HG03196 (cell line): Measurements from ENCODE around the gene FBXO46.
"Not testable (repeated sequence)": the region's sequence is repeated elsewhere in the genome, so short reads cannot be mapped to it uniquely, and the experiment has no call there.

Experiments
- ATAC-seq: cut with Tn5 transposase; IDR thresholded peaks from one replicate; pipeline ENCODE4 v1.9.1; 2021; ENCODE audit not compliant: unreplicated experiment

FBXO46 gene

DNA sequence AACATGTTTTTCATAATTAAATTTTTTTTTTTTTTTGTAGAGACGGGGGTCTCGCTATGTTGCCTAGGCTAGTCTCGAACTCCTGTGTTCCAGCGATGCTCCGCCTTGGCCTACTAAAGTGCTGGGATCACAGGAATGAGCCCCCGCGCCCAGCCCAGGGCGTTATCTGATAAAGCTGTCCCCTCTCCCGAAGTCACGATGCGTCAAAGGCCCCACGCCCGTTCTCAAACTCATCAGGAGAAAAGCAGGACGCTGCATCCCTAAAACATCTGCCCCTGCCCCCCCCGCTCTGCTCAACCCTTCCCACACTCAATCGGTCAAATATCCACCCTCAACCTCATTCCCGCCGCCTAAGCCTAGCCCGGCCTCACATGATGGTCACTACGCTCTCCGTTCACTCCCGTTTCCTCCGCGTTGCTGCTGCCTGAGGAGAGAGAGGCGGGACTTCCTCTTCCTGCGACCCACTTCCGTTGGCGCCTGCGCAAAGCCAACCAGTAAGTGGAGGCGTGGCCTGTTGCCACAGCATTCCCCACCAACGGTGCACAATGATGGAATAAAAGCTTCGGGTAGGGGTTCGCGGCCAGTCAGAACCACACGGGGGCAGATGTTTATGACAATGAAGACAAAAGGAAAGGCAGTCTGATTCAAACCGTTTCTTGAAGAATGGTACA is 39.0 kb downstream of the FBXO46 start, which contains the start of gene SNRPD2:
SNRPD2 (minus strand) TSS at position 438 of the 671 bp plus-strand sequence; CDS start at position 373, 65 bp downstream.
- peak; percentile 54 for ATAC-seq

DNA sequence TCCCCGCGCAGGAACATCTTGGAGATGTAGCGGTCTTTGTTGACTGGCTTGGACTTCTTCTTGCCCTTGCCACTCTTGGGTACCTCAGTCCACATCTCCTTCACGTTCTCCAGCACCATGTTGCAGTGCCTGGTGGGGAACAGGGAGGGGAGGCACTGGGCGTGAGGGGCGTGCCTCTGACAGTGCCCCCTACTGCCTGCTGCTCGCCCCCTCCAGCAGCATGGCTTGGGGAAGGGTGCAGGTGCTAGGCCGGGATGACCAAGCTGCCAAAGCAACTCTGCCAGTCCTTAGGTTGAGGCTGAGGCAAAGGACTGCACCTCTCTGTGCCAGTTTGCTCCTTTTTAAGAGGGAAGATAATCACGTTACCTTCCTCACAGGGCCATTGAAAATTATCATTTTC is 43.1 kb downstream of the FBXO46 start:
- ATAC-seq, result no peak

DNA sequence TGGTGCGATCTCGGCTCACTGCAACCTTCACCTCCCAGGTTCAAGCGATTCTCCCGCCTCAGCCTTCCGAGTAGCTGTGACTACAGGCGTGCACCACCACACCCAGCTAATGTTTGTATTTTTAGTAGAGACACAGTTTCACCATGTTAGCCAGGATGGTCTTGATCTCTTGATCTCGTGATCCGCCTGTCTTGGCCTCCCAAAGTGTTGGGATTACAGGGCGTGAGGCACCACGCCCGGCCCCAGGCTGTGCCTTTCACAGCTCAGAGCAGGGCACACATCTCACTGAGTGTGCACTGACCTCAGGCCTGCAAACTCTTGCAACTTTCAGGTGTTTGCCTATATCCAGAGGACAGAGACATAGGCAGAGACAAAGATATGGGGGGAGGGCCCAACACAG is 45.7 kb downstream of the FBXO46 start:
- ATAC-seq, result not testable (repeated sequence)

DNA sequence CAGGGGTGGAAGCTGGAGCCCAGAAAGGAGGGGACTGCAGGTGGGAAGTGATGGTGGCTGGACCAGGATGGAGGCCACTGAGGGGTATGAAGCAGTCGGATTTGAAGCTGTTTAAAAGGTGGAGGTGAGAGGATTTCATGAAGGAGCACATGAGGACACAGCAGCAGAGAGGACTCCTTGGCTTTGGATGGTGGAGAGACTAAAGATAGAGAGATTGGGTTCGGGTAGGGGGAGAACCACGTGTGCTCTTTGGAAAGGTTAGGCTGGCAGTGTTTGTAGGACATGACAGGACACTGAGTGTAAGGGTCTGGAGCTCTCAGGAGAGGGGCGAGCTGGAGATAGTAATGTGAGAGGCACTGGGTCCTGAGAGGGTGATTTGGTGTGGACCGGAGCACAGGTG is 47.8 kb downstream of the FBXO46 start:
- no peak for ATAC-seq

DNA sequence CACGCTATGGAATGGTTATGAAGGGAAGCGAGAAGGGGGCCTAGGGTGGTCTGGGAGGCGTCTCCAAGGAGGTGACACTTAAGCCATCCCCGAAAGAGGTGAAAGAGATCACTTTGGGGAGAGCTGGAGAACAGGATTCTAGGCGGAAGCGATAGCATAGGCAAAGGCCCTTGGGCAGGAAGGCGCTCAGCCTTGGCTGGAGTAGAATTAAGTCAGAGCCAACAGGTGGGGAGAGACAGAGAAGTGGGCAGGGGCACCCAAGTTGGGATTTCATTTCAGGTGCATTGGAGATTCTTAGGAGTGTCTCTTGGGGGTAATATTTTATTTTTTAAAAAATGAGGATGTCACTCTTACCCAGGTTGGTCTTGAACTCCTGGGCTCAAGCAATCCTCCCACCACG is 48.6 kb downstream of the FBXO46 start:
- no peak for ATAC-seq

DNA sequence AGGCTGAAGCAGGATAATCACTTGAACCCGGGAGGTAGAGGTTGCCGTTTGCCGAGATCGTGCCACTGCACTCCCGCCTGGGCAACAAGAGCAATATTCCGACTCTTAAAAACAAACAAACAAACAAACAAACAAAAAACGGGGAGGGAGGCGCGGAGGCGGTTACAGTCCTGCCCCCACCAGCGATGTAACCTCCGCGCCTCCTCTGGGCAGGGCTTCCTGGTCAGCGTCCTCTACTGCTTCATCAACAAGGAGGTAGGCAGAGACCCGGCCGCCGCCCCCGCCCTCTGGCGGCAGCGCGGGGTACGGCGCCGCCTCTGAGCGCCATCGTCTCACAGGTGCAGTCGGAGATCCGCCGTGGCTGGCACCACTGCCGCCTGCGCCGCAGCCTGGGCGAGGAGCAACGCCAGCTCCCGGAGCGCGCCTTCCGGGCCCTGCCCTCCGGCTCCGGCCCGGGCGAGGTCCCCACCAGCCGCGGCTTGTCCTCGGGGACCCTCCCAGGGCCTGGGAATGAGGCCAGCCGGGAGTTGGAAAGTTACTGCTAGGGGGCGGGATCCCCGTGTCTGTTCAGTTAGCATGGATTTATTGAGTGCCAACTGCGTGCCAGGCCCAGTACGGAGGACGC is 49.2 kb downstream of the FBXO46 start:
- peak; percentile 75 for ATAC-seq

DNA sequence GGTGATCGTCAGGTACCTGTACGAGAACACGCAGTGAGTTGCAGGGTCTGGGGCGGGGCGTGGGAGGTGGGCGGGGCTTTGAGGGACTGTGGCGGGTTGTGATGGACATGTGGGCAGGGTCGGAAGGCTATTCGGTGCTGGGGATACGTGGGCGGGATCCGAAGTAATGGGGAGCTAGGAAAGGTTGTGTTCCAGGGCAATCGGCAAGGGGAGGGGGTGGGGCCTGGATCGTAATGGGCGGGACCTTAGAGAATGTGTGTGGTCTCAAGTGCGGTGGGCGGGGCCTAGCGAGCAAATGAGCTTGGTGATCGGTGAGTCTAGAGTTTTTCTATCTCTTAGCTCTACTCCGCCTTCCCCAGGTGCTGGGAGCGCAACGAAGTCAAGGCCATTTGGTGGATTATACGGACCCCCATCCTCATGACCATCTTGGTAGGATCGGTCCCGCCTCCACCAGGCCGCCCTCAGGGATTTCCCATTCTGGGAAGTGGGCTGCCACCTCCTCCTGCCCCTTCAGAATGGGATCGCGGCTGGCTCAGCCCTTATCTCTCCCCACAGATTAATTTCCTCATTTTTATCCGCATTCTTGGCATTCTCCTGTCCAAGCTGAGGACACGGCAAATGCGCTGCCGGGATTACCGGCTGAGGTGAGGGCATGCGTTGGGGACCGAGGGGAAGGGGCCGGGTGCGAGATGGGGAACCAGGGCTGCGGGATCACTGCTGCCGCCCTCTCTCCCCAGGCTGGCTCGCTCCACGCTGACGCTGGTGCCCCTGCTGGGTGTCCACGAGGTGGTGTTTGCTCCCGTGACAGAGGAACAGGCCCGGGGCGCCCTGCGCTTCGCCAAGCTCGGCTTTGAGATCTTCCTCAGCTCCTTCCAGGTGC is 53.1 kb downstream of the FBXO46 start:
- no peak for ATAC-seq

DNA sequence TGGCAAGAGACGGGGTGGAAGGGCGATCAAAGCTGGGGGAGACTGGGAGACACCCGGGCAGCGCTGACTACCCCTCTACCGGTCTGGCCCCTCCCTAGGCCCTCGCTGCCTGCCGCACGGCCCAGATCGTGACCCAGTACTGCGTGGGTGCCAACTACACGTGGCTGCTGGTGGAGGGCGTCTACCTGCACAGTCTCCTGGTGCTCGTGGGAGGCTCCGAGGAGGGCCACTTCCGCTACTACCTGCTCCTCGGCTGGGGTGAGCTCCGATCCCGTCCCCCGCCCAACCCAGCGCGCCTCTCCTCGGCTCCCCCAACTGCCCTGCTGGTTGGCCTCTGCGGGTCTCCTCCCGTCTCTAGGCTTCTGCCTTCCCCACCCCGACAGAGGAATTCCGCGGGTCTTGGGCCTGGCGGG is 53.8 kb downstream of the FBXO46 start:
- ATAC-seq, result no peak

DNA sequence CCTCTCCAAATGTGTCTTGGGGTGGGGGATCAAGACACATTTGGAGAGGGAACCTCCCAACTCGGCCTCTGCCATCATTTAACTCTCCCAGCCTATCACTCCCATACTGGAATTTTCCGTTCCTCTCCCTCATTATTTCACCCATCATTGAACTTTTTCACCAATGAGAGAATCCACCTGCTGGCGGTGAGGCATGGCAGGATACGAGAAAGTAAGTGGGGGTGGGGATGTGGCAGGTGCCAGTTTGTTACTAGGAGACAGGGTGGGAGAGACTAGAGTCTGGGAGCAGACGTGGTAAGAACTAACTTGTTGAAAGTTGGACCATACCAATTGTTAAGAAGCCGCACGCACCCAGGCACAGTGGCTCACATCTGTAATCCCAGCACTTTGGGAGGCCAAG is 55.8 kb downstream of the FBXO46 start:
- ATAC-seq, result no peak

DNA sequence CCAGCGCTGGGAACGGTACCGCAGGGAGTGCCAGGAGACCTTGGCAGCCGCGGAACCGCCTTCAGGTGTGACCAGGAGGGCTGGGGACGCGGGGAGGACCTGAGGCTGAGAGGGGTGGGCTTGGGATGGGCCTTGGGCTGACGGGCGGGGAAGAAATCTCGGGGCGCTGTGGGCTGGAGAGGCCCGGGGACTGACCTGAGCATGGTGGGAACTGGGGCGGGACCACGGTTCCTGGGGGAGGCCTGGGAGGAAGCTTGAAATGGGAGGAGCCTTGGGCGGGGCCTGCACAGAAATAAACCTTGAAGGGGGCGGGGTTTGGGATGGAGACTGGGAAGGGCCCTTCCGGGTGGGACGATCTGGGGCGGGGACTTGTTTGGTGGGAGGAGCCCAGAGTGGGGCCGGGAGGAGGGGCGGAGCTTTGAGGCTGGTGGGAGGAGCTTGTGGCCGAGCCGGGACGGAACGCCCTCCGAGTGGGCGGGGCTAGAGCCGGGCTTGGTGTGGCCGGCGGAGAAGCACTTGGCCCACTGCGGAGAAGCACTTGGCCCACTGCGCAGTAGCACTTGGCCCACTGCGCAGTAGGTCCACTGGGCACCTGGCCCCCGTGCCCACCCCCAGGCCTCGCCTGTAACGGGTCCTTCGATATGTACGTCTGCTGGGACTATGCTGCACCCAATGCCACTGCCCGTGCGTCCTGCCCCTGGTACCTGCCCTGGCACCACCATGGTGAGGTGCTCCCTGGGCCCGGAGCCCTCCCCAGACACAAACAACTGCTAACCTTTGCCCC is 59.8 kb downstream of the FBXO46 start:
- peak; percentile 44 for ATAC-seq

DNA sequence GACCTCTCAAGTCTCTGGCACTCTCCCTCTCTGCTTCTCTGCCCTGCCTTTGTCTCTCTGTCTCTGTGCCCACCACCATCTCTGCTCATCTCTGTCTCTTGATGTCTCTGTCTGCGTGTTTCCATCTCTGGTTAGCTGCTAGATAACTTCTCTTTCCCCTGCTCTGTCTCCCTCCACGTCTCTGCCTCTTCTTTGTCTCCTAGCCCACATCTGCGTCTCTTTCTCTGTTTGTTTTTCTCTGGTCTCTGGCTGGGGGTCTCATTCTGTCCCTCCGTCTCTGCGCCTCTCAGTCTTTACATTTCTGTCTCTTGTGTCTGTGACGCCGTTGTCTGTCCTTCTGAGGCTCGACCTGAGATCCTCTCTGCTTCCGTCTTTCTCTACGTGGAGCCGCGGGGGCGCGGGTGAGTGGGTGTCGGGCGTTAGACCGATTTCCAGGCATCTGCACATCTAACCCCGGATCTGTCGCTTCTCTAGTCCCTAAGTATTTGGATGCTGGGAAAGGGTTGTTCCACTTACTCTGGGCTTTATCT is 62.3 kb downstream of the FBXO46 start:
- no peak for ATAC-seq

DNA sequence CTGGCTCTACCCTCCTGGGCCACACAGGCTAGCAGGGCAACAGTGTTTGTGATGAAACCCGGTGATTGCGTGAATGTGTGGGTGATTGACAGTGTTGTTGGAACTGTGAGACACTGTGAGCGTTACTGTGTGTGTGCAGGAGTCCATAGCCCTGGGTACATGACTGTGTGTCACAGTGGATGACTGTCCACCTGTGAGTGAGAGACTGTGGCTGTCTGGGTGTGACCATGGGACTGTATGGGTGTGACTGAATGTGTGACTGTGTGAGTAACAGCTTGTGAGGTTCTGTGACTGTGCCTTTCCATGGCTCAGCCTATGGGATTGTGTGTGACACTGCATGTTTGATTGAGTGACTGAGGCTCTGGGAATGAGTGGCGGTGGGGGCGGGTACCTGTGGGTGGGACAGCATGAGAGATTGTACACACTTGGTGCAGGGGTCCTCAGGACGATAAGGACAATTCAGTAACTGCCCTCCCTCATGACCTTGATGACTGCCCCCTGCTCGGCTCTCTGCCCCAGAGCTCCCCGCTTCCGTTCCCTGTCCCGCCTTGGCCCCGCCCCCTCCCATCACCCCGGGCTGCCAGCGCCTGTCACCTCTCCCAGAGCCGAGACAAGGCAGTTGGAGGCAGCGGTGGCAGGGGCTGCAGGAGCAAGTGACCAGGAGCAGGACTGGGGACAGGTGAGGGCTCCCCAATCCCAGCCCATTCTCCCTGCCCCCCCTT is 62.9 kb downstream of the FBXO46 start, which contains the start of gene GIPR:
GIPR (plus strand) TSS at position 602 of the 722 bp plus-strand sequence. CDS start 1,300 bp downstream, outside the sequence.
- no peak for ATAC-seq

DNA sequence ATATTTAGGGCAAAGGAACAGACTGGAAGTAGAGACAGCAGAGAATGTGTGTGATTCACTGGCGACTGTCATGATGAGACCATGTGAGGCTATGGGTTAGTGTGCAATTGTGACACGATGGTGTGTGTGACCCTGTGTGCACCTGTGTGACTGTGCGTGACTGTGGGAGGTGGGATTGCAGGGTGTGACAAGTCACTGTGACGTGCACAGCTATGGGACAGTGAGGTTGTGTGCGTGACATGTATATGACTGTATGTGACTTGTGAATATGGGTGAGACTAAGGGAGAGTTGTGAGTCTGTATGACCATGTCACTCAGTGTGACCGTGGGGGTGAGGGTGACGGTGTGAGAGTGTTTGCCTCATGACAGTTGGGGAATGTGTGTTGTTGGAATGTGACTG is 66.1 kb downstream of the FBXO46 start:
- ATAC-seq, result no peak

DNA sequence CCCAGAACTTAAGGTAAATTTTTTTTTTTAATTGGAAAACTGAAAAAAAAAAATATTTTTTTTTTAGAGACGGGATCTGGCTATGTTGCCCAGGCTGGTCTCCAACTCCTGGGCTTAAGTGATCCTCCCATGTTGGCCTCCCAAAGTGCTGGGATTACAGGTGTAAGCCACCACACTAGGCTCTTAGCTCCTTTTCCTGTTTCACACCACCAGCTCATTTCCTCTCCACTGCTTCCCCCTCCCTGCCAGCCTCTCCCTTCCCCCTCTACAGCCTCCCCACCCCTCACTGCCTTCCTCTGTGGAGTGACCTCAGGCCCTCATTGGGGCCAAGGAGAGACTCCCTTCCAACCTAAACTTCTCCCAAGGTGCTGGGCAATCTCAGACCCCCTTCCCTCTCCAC is 66.9 kb downstream of the FBXO46 start:
- no peak for ATAC-seq

DNA sequence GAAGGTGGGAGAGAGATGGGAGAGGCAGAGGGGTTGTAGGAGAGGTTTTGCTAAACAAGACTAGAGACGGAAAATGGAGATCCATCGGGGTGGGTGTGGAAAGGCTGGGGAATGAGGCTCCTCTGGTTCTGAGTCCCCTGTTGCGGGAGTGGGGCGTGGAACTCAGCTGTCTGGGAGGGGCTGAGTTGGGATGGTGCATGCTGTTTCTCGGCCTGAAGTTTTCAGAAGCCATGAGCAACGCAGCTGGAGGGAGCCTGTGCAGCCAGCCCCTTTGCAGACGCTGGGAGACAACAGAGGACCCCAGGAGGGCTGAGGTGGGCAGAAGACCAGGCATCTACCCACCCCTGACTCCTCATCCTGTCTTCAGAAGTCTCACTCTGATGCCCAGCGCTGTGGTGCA is 70.1 kb downstream of the FBXO46 start:
- ATAC-seq, result no peak
